ENCODE results near the gene RASSF8.

Gene RASSF8

DNA sequence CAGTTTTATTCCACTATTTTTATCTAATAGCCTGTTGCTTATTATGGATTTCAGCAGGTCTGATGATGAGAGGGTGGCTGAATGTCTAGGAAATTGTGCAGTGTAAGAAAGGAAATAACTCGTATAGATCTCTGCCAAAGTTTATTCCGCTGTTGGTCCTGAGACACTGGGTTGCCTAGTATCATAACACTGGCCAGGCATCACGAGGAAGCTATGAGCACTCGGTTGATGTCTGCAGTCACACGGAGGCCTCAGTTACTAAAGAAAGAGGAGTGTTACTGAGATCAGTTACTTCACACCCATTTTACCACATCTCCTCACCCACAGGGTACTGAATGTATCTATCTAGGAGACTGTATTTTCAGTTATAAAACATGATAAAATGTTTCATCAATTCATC lies 144.5 kb downstream of the RASSF8 start:
- DNase-seq (ENCODE audit: low spot score), result no peak

DNA sequence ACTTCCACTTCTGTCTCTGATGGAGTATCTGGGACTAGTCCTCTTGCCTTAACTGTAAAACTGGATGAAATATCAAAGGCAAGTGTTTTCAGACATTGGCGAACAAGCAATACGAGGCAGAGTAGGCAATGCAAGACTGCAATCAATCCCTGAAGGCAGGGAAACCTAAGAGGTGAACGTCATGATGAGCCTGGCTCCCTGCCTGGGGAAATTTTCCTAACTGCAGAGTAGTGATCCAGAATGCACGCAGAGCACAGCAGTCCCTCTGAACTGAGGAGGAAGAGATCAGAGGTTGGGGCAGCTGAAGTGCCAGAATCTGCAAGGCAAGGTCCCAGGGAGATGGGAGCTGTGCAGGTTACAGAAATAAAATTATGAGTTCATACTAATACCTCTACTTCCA lies 147.9 kb downstream of the RASSF8 start:
- DNase-seq (ENCODE audit: low spot score), result no peak

DNA sequence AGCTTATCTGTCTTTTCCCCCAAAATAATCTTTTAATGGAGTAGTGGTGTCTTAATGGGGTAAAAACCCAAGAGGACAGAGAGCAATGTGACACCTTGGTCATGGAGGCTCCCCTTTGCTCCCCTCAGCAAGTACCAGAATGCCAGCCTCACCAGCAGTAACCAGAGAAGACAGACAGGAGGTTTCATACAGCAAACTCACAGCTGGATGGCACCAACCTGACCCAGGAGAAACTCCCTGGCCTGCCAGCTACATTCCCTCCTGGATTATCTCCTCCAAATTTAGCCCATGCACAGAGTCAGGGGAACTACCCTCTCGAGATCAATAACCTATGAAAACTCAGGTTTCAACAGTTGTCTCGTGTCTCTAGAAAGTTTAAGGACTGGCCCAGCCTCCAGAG lies 150.4 kb downstream of the RASSF8 start:
- DNase-seq (ENCODE audit: low spot score), result no peak

DNA sequence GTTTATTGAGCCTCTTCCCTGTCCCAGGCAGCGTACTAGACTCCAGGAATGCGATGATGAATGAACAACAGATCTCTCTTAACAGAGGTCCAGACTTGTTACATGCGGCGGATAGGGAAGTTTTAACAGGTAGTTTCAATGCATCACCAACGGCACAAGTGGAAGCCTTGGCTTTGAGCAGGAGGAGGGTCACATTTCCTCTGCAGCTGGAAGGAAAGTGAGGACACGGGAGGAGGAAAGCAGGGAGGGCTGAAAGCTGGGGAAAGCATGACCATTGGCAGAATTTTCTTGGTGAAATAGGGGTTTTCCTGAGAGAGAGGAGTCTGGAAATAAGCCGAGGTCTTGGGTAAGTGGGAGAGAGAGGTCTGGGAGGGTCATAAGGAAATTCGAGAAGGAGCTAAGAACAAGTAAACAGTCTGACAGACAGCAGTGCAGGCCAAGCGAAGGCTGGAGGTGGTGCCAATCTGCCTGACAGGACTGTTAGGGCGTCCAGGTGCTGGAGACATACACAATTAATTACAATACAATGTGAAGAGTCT lies 150.9 kb downstream of the RASSF8 start:
- no peak for DNase-seq (ENCODE audit: low spot score)

DNA sequence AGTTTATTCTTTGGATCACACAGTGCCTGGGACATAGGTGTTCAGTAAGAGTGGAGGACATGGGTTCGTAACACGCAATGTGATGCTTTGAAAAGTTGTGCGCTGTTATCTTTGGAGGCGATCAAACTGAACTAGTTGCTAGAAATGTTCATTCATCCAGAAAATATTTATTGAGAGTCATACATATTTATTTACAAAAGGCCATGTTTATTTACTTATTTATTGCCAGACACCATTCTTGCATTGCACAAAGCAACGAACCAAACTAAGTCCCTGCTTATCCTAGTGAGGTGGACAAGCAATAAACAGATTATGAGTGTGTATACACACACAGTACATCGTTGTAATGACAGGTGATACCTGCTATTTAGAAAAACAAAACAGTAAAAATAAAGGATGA lies 153.8 kb downstream of the RASSF8 start:
- no peak for DNase-seq (ENCODE audit: low spot score)

DNA sequence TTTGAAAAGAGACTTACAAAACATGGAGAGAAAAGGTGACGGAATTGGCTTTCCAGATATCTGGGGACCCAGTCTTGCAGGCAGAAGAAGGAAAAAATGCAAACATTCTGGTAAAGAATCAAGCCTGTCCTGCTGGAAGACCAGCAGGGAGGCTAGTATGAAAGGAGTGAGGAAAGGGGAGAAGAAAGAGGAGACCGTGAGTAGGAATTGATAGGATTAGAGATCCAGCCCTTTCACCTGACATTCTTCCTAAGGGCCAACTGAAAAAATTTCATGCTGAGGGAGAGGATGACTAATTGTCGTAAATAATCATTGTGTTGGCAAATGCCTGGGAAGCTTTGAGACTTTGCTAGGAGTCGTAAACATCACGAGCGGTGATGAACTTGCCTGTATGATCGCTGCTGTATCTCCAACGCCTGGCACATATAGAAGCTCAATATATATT lies 154.2 kb downstream of the RASSF8 start:
- no peak for DNase-seq (ENCODE audit: low spot score)

DNA sequence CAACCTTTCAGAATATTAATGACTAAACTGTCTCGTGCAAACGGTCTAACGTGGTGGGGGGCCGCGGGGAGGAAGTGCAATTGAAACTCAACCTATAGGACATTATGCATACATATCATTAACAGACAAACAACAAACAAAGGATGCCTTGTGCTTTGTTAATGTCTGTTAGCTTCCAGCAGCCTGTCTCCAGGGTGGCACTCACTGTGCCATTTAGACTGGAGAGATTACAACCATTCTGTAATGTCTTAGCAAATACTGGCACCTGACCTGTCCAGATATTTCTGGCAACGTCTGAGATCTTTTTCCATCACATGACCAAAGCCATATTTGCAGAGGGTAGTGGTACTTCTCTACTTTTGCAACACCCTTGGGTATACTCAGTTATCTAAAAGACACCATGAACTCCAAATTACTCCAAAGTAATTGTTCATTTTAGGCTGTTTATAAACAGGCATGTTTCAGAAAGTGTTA lies 154.7 kb downstream of the RASSF8 start:
- no peak for DNase-seq (ENCODE audit: low spot score)

DNA sequence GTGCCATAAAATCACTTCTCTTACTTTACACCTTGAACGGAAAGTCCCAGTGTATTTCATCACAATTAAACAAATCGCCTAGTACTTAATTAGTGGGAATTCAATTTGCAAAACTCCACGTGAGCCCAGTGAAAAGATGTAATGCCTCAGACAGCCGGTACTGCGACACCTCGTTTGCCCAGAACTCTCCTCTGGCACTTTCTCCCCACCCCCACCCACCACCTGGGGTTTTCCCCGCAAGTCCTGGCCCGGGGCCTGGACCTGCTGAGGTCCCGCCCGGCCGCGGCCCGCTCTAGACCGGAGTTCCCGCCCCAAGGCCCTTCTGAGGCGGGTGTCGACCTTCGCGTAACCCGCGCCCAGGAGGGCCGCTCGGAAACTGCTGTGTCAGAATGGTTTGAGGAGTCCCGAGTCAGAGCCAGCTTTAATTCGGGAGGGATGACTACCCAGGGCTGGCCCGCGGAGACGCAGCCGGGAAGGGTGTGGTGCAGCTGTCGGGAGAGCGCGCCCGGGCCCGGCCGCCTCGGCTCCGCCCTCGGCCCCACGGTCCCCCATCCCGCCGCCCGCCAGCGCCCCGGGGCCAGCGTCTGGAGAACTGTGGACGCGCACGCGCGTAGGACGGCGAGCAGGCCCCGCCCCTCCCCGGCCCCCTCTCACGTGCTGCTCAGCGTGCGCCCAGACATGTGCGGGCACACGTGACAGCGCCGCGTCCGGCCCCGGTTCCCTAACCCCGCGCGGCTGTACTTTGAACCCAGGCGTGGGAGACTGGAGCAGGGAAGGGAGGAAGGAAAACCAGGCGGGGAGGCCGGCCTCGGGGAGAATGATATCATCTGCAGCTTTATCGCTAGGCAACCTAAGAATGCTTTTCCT lies 155.6 kb downstream of the RASSF8 start:
- peak; percentile 76 for DNase-seq (ENCODE audit: low spot score)

DNA sequence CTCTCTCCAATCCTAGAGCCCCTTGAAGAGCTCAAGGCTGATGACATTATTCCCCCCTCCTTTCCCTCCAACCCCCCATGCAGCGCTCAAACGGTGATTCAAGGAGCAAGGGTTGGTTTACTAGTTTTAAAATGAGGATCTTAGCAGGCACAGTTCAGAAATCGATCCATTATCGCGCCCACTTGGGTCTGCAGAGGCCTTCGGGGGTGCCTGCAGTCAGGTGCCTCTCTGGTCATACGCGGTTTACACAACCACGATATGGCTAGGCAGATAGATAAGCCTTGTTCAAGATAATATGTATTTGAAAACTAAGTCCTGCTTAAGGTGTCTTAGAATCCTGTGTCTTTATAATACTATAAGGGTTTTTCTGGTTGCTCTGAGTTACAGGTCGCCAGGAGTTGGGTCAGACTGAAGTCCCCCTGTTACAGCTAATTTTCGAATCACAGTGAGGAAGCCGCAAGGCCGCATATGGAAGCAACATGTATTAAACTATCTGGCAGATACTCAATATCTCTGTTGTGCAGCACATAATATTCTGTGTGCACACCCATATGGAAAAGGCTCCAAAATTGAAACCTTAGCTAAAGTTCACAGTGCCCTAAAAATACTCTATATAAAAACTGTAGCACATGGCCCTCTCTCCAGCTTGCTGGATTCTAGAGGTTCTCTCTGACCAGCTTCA lies 156.4 kb downstream of the RASSF8 start:
- no peak for DNase-seq (ENCODE audit: low spot score)

DNA sequence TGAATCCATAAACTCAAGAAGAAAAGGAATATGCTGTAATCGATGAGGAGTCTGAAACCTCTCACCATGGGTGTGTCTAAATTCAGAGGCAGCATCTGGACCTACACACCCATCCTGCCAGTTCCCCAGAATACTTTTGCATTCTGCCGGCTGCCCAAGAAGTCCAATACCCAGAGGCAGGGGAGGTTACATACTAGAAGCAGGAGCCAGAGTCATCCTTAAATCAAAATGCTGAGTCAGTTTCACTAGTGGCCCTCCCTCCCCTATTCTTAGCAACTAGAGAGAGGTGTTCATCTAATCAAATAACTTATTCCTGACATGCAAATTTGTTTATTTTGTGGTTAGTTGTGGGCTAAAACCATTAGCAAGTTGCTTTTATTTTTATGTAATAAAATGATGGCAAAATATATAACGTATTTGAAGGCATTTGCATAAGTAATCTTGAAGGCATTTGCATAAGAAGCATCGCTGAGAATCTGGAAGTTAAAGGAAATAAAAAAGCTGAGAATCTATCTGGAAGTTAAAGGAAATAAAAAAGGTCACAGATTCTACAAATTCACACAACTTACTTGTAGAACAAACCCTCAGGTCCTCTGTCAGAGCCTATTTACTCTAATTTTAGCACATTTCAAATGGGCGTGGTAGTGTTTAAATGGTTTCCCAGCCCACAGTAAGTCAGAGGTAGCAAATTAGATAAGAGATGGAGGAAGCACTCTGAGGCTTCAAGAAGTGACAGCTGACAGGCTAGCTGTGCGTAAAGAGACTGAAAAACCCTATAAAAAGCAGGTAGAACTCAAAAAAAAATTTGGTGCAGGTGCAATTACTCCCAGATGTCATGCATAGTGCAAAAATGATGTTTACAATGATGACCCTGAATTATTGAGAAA lies 158.6 kb downstream of the RASSF8 start:
- no peak for DNase-seq (ENCODE audit: low spot score)

DNA sequence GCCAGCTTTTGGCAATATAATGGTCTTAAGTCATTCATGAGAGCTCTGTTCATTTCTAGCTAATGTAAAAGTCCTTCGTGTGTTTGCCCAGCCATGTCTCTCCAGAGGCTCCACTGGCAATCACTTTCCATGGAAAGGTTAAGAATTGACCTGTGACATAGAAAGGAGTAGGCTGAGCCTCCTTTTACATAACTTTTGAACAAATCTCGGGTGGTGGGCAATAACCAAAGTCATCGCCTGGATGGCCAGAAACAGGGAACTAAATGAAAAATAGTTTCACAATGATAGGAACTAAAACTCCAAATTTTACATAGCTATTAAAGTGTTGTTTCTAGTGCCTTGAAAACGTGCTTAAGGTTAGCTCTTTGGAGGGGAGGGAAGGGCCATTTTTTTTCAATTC lies 159.8 kb downstream of the RASSF8 start:
- no peak for DNase-seq (ENCODE audit: low spot score)

DNA sequence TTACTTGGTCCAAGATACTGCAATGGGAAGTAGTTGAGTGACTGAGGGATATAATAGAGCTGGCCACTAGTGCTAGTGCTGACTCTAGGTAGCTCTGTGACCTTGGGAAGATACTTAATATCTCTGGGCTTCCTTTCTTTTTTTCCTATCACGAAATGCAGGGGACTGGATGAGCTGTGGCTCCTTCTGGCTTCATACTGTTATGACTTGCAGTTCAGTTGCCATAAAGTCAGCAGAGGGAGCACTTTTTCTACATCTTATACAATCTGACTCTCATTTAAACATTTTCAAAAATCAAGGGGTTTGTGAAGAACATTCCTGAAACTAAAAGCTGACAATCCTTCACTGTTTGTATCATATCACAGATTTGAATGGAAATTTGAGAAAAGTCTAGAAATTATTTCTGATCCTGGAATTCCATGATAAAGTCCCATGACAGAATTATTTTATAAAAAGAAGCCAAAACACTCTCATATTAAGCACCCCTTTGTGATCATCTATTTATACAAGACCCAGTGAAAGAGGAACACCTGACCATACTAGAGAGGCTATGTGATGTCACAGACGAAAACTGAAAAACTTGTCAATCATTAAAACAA lies 161.0 kb downstream of the RASSF8 start:
- no peak for DNase-seq (ENCODE audit: low spot score)

DNA sequence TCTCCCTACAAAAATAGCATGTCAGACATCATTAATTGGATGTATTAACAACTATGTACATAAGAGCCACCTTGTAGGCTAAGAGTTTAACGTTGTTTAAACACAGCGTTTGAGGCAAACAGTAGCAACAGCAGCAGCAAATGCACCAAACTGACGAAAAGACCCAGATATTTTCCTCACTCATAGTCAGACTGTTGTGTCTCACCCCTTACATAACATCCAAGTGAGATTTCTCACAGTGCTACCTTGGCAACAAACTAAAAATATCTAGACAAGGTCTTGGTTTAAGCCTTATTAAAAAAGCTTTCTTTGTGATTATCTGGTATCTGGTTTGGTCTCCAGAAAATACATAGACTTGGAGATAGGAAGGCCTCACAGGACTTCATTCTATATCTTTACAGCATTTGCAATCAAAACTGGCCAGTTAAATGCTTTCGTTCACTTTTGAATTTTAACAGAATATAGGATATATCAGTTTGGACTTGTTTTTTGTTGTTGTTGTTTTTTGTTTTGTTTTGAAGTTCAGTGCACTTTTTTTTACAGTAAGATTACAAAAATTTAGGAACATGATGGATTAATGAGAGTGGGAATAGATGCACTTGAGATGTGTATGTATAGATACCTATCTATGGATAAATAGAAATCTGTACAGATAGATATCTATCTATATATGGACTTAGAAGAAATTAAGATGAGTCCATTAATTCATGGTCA lies 162.2 kb downstream of the RASSF8 start:
- DNase-seq (ENCODE audit: low spot score), result no peak

DNA sequence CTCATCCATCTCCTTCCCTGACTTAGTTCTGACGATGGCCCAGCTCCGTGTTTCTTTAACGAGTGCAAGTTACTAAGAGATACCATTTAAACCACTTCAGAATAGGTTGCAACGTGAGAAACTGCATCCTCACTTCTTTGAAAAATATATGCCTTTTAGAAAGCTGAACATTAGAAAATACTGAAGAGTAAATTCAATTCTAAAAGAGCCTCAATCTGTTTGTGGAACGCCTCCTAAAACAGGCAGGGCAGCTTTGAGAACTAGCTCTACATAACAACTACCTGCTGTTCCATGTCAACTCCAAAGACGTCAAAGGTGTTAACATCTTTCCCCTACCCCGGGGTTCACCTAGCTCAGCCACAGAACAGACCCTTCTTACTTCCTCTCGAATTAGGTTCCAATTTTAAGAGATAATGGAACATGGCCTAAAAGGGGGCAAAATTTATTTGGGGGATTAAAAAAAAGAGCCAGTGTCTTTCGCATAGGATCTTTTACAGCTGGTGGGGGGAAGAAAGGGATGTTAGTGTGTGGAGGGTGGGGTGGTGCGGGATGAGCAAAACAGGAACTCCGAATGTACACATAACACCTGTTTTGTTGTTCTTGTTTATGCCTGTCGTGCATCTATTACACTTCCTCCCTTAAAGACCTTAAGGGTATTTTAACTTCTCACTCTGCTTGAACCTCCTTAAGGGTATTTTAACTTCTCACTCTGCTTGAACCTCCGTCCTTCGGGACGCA lies 163.0 kb downstream of the RASSF8 start:
- DNase-seq (ENCODE audit: low spot score), result no peak

DNA sequence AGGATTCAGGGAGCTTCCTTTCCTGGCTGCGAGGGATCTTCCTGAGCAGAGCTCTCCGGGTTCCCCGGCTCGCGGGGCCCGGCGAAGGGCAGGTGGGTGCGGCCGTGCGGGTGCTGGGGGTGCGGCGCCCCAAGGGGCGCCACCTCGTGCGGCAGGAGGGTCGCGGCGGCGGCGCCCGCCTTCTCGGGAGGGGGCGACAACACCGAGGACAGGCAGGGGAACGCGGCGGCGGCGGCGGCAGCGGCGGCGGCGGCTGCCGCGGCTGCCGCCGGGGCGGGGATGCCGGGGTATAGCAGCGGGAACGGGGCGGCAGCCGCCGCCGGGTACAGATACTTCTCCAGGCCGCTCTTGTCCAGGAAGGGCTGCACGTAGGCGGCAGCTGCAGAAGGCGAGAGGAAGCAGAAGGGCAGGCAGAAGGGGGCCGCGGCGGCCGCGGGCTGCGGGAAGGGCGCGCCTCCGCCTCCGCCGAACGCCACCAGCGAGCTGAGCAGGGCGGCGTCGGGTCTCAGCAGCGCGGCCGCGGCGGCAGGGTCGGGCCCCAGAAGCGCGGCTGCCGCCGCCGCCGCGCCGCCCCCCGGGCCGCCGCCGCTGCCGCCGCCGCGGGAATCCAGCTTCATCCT lies 163.7 kb downstream of the RASSF8 start:
- no peak for DNase-seq (ENCODE audit: low spot score)

DNA sequence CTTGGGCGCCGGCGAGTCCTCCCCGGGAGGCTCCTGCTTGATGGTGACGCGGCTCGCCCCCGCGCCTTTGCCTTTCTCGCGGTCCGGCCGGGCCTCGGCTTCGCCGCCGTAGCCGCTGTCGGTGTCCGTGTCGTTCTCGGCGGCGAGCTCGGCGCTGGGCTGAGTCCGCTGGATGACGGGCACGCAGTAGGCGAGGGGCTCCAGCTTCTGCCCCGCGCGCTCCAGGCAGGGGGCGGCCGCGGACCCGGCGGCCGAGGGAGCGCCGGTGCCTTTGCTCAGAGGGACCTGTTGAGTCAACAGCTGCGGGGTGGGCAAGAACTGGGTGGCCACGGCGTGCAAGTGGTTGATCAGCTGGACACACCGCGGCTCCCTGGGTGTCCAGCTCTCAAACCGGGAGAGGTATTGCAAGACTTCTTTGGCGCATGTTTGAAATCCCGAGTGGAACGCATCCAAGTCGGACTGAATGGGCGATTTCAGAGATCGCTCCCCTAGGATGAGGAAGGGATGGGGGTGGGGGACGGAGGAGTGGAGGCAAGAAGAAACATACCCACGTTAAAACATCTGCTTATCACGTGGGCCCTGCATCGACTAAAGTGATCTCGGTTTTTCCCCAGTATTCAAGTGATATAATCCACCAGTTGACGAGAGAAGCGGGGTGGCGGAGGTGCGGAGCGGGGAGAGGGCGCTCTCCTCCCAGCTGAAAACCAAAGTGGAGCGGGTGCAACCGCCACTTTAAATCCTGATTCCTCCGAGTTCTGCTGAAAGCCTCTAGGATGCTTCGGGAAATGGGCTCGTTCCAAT lies 164.4 kb downstream of the RASSF8 start:
- DNase-seq (ENCODE audit: low spot score), result no peak

DNA sequence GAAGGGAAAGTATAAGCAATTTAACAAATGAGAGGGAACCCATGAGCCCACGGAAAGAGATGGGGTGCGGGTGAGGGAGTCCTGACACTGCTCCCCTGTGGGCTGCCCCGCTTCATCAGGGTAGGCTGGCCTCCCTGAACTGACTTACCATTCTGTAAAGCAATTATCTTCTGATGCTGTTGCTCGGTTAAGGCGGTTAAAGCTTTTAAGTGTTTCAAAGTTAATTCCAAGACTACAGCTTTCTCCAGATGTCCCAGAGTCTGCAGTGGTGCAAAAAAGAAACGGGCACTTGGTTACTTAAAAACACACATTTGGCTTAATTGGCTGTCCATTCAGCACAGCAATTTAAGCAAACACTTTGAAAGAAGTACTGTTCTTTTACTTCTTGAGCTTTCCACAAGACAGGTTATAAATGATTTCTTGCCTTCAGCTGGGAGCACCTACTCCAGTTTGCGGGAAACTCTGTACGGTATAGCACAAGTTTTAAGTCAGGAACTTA lies 165.0 kb downstream of the RASSF8 start:
- DNase-seq (ENCODE audit: low spot score), result no peak

DNA sequence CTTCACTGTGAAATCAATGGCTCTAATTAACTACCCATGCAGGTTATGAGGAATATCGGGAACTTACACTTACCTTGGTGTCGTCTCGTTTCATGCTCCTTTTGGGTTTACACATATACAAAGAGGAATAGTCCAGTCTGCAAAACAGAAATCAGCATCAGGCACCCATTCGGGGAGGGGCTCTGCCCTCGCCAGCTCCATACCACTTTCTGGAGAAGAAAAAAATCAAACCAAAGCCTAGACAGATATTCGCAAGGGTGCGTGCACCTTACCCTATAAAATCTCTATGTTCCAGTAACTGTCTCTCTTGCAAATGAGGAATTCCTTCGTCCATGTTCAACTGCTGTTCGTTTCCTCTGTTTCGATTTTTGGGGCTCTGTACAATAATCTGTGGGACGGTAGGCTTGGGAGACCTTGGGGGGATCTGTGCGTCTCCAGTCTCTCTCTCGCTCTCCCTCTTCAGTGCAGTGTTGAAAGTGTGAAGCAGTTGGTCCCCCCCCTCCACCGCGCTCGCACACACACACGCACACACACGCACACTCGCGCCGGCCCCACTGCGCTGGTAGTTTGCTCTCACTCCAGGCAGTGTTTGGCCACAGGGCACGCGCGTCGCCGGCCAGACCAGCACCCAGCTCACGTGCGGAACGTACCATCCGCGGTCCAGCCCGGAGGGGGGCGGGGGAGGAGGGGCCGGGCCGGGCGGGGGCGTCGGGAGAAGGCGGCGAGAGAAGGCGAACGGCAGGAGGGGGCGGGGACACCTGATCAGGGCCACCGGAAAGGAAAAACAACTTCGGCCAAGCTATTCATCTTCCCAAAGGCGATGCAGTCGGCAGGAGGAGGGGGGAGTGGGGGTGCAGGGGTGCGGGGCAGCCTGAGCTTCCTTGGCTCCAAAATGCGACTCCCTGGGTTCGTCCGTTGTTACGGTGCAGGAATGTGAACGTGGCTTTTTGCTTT lies 166.2 kb downstream of the RASSF8 start, which contains the start of gene BHLHE41:
TSS of gene BHLHE41 (minus strand) at position 592 of the 954 bp plus-strand sequence. CDS start at position 334, 258 bp downstream.
- DNase-seq (ENCODE audit: low spot score), result no peak
